GM19463 (cell line): Measurements from ENCODE around the gene CPNE2.

Experiments used
- ATAC-seq: cut with Tn5 transposase; IDR thresholded peaks from one replicate; pipeline ENCODE4 v1.9.1; 2021; ENCODE audit warnings: mild to moderate bottlenecking, moderate library complexity; ENCODE audit not compliant: unreplicated experiment

The CPNE2 gene

GRCh38 chr16:57143149-57143921, 51.0 kb downstream of the CPNE2 start:
- no peak for ATAC-seq

DNA sequence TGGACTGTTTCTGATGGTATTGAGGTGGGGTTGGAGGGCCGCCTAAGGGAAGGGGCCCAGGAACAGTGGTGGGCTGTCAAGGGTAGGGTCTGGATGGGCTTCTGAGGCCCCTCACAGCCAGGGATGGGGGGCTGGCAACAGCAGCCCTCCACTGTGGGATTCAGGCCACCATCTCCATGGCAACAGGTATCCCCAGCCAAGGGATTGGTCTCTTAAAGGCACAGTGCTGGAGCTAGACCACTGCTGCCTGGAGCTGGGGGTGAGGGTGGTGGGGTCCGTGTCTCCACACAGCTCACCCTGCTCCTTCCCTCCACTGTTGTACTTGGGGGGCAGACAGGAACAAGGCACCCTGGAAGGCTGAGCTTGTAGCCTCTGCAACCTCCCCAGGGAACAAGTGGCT, 51.6 kb downstream of the CPNE2 start:
- no peak for ATAC-seq

DNA sequence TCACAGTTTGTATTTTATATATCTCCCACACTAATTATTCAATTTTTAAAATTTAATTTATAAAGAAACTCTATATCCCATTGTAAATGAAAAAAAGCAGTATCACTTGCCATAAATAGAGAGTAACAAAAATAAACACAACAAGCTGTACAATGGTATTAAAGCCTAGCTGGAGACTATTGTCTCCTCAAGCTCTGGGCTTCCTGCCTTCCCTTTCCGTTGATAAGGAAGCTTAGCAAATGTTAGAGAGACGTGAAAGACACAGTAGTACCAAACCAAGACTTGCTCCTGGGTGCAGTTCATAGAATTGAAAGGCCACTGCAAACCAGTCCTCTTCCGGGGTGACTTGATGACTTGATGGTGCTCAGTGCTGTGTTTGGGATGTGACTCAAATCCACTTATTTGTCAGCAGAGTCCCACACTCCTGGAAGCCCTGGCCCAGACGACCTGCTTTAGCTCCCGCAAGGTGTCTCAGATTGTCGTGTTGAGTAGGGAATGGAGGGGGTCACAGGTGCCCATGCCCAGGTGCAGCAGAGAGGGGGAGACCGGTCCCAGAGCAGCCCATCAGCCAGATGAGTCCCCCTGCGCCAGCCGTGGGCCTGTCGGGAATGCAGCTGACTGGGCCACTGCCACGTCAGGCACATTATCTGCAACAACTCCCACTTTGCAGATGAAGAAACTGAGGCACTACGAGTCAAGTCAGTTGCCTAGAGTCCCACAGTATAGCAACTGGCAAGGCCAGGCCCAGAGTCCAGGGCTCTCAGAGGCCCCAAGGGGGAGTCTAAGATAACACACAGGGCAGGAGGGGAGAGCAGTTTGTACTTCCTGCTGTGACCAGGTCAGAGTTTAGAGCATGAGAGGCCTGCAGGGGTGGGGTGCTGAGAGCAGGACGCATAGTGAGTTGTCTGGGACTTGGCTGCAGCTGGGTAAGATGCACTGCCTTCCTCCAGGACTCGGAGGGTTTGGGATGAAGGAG, 53.0 kb downstream of the CPNE2 start:
- ATAC-seq: no peak

DNA sequence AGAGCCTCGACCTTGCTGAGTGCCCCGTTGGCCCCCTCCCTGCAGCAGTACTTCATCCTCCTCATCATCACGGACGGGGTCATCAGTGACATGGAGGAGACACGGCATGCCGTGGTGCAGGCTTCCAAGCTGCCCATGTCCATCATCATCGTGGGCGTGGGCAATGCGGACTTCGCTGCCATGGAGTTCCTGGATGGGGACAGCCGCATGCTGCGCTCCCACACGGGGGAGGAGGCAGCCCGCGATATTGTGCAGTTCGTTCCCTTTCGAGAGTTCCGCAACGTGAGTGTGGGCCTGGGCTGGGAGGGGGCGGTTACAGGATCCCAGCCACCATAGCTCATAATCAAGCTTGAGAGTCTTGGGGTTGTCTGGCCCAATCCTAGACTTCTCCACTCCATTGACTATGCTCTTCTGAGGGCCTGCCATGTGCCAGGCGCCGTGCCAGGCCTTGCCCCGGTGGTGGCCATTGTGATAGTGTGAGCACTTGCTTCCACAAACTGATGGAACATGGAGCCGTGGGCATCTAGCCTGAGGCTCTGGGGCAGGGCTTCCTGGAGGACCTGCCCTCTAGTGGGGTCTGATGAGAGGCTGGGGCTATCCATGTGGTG, 53.8 kb downstream of the CPNE2 start:
- no peak for ATAC-seq

DNA sequence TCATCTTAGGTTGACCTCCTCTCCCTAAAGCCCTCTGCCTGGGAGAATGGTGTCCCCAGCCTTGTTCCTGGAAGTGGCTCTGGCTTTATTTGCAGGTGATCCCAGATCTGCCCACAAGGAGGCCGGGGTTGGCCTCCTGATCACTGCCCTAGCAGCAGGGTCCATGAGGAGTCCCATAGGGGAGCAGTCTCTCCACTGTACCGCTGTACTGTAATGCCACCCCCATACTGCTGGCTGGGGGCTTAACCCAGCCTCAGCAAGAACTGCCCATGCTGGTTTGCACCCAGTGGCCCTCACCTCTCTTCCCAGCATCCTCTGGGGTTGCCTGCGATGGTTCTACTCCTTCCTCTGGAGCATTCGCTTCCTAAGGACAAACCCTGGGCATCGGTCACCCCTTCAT, 54.4 kb downstream of the CPNE2 start:
- ATAC-seq: no peak

GRCh38 chr16:57147381-57148221, 55.2 kb downstream of the CPNE2 start:
- ATAC-seq: no peak

DNA sequence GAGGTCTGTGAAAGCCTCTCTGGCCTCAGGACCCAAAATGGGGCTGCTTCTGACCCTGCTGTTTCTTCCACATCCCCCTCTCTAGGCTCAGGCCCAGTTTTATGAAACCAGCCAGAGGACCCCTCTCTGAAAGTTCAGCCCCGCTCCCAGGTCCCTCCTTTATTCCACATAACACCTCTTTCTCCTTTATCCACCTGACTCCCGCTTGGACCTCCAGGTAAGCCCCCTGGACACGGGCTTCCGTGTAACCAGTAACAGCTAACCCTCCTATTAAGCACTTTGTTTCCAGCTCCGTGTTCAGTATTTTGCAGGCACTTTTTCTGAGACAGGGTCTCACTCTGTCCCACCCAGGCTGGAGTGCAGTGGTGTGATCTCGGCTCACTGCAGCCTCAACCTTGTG, 56.1 kb downstream of the CPNE2 start:
- no peak for ATAC-seq

GRCh38 chr16:57149391-57149790, 57.0 kb downstream of the CPNE2 start:
- ATAC-seq: no peak

GRCh38 chr16:57150682-57151330, 58.4 kb downstream of the CPNE2 start:
- no peak for ATAC-seq

DNA sequence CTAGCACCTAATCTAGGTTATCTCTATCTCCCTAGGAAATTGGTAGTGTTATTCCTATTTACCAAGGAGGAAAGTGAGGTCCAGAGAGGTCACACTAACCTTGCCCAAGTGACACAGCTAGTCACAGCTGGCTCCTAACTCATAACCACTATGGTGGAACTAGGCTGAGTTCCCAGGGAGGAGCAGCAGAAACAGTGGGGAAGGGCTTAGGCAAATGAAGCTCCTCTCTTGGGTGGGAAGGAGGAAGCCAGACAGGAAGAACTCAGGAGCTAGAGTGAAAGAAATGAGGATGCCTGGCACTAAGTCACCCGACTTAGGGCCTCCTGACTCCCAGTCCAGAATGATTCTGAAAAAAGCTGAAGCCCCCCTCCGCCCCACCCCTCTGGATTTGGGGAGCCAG, 59.0 kb downstream of the CPNE2 start:
- ATAC-seq: no peak

GRCh38 chr16:57152096-57153093, 60.0 kb downstream of the CPNE2 start:
- no peak for ATAC-seq

- ATAC-seq: no peak
Measured at GRCh38 chr16:57153841-57154240, 61.5 kb downstream of the CPNE2 start.

- no peak for ATAC-seq
Measured at GRCh38 chr16:57155702-57156350, 63.4 kb downstream of the CPNE2 start.

DNA sequence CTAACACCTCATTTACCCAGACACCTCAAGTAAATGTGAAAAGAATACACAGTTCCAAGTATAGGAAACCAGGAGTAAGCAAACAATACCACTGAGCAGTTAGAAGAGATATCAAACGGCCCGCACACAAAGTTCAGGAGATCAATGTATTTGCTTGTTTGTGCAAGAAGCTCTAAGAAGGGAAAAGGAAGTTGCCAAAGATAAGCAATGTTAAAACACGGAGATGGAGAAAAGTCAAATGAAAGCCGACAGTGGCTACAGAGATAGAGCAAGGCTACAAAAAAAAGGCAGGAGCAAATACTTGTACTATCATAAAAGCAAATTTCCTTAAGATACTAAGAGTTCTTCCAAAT, 63.9 kb downstream of the CPNE2 start:
- ATAC-seq: no peak

DNA sequence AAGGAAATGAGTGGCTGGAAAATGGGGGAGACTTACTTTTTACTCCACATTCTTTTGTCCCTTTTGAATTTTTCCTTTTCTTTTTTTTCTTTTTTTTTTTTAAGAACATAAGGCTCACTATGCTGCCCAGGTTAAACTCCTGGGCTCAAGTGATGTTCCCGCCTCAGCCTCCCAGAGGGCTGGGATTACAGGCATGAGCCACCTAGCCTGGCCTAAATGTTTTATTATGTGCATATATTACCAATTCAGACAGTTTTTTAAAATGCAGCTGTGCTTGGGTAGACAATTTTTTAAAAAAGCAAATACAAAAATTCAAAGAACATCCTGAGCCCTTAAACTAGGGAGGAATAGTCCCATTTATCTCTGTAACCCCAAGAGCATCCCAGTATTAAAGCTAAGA, 65.2 kb downstream of the CPNE2 start:
- ATAC-seq: no peak

GRCh38 chr16:57159447-57159846, 67.1 kb downstream of the CPNE2 start:
- ATAC-seq: no peak

DNA sequence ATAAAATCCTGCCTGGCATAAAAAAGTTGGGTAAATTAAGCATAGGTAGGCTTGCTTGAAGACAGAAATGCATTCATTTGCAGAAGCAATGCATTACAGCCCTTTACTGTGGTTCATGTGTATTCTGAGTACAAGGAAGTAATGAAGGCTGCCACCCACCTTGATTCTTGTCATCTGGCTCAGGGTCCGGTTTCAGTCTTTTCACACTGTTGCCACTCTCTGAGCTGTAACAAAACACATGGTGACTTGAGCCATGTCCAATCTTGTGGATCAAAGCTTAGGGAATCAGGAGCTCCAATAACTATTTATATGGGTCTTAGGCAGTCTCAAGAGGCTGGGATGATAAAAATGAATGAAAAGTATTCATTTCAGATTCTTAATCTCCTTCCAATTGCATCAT, 71.5 kb downstream of the CPNE2 start:
- ATAC-seq: no peak

DNA sequence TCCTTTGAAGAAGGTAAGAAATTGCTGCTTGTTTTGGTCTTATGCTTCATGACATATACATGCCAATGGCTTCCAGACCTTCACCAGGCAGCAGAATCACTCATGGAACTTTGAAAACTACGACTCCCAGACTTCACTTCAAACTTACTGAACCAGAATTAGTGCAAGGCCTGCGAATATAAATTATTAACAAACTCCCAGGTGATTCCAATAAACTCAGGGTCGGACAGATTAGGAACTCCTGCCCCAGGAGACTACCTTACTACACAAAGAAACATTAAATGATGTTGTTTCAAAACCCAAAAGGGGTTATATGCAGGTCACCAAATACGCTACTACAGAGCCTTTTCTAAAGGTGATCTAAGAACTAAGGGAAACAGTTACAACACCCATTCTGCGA, 73.1 kb downstream of the CPNE2 start:
- ATAC-seq: no peak

DNA sequence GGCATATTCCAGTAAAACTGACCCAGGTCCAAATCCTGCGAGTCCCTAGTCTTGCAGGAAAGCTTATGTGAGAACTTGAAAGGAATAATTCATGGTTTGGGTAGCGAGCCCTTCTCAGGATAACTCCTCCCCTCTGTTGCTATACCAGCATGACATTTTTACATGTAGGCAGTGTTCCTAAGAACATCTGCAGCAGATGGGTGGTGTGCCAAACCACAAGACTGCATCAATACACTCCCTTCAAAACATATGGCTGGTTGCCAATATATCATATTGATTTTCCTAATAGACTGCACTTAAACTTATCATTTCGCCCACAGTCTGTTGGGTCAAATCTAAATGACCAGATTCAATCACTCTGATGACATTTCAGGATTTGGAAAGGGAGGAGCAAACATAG, 73.6 kb downstream of the CPNE2 start:
- no peak for ATAC-seq
